Measurements from ENCODE around the gene TSNAXIP1.

GRCh38 chr16:67855789-67856188 is 49.1 kb downstream of the TSNAXIP1 start:
- no peak for TF ChIP-seq POLR2A (IDR thresholded peaks at IDR 0.05; ENCODE audit: low read depth, low read length)
- no peak for TF ChIP-seq TAF1 (IDR thresholded peaks at IDR 0.05; ENCODE audit: low read depth, low read length)
- no peak for TF ChIP-seq POLR2AphosphoS5 (IDR thresholded peaks at IDR 0.05; ENCODE audit: low read depth, low read length)
- TF ChIP-seq POU2F2 (IDR thresholded peaks at IDR 0.05; ENCODE audit: low read depth, low read length): no peak
- no peak for TF ChIP-seq SPI1 (IDR thresholded peaks at IDR 0.05; ENCODE audit: low read depth, low read length)
- no peak for TF ChIP-seq PAX5 (IDR thresholded peaks at IDR 0.05; ENCODE audit: insufficient read depth, low read length, severe bottlenecking)

Measured in GM12891 (cell line).